Kasumi-1 (cell line): ENCODE data around the gene EGLN1.

Experiments
- DNase-seq, 2 experiments: peaks; one replicate each; lab custom pipeline; 2025; lab: John Stamatoyannopoulos, UW

Gene EGLN1

DNA sequence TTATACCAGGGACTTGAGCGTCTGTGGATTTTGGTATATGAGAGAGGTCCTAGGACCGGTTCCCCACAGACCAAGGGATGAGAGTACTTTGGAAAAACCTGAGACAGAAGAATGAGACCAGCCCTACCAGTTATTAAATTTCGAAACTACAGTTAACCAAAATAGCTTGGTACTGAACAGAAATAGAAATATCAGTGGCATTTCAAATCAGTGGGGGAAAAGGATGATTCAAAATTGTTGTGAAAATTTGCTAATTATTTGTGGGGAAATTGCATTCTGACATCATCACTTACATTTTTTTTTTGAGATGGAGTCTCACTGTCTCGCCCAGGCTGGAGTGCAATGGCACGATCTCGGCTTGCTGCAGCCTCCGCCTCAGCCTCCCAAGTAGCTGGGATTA, 92.6 kb downstream of the EGLN1 start:
- no peak for DNase-seq

DNA sequence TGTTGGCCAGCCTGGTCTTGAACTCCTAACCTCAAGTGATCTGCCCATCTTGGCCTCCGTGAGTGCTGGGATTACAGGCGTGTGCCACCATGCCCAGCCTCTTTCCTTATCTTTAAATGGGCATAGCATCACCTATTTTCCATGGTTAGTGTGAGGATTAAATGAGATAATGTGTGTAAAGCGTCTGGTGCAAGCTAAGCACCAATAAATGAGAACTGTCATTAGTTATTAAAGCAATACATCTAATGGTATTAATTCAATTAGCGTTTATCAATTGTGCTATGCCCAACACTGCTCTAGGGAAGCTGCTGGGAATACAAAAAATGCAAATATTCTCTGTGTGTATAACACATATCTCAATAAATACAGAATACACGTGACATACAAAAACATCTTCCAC, 94.5 kb downstream of the EGLN1 start:
- DNase-seq: no peak

DNA sequence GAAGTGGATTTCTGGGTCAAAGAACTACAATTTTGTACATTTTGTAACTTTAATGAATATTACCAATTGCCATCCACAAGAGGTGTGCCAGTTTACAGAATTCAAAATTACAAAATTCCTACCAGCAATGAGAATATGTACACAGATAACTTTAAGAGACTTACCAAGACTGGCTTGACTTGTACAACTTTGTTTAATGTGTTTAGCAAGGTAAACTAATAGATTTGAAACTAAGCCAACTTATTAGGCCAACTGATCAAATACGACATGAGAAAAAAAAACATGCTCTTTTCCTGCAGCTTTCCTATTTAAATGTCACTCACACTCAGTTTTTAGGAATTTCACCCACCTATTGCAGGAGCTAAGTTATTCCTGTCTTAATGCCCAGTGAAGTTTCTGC, 95.8 kb downstream of the EGLN1 start:
- no peak for DNase-seq

DNA sequence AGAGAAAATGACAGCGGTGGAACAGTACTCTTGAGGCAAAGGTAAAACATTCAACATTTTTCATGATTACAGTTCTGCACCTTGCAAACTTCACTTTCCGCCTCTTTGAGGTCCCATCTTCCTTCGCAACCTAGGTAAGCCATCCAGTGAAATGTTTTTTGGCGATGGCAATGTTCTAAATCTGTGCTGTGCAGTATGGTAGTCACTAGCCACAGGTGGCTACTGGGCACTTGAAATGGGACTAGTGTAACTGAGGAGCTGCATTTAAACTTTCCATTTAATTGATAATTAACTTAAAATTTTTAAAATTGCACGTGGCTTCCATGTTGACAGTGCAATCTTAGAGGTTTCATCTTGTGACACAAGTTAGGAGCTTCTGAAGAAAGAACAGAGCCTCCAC, 97.4 kb downstream of the EGLN1 start:
- DNase-seq: no peak

DNA sequence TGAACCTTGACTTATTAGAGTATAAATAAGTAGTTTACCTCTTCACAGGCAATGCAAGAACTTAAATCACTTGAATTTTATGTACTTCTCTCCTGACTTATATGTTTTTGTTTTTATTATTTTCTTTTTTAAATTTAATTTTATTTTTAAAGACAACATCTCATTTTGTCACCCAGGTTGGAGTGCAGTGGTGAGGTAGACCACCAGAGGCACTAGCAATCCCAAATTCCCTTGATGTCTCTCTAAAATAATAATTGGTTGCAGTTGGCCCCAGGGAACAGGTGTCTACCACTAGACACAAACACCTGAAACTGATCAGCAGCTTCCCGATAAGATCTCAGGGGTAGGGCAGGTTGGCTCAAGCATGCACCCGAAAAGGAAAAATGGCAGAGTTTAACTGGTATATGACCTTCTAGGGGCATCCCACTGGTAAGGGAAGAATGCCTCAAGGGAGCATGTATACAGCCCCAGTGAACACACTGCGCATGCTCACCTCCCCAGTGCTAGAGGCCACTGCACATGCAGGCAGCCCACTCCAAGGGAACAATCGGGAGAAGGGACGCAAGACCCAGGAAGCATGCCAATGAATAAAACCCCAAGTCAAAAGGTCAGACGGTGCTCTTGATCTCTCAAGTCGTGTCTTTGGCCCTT, 99.1 kb downstream of the EGLN1 start:
- DNase-seq: no peak

DNA sequence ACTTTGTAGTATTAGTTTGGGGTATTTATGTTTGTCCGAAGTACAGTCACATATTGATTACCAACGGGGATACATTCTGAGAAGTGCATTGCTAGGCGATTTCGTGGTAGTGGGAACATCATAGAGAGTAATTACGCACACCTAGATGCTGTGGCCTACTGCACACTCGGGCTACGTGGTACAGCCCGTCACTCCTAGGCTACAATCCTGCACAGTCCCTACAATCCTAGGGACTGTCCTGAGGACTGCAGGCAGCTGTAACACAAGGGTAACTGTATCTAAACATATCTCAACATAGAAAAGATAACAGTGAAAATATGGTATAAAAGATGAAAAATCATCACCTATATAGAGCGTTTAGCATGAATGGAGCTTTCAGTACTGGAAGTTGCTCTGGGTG, 103.0 kb downstream of the EGLN1 start:
- DNase-seq: no peak

DNA sequence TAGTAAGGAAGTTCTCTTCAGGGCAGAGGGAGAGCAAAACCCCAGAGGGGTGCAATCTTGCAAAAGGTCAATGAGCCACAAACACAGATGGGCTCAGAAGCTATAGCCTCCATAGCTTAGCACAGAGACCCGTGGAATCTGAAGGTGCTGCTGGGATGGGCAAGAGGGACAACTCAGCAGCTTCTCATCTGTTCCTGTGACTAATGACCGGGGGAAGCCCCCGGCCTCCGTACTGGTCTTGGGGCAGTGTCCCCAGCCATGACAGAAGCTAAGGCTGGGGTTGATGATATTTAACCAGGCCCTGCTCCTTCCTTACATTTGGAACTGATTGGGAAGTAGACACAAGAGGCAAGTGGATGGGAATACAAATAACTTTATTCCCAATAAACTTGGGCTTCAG, 103.5 kb downstream of the EGLN1 start:
- no peak for DNase-seq

DNA sequence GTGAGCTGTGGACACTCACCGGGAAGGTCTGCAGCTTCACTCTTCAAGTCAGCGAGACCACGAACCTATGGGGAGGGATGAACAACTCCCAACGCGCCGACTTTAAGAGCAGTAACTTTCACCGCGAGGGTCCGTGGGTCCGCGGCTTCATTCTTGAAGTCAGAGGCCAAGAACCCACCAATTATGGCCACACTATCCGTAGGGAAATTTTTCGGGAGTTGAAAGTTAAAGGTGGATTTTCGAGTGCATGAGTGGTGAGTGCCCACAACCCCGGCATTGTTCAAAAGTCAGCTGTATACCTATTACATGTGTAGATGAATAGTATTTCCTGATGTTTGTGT, 104.1 kb downstream of the EGLN1 start:
- no peak for DNase-seq

DNA sequence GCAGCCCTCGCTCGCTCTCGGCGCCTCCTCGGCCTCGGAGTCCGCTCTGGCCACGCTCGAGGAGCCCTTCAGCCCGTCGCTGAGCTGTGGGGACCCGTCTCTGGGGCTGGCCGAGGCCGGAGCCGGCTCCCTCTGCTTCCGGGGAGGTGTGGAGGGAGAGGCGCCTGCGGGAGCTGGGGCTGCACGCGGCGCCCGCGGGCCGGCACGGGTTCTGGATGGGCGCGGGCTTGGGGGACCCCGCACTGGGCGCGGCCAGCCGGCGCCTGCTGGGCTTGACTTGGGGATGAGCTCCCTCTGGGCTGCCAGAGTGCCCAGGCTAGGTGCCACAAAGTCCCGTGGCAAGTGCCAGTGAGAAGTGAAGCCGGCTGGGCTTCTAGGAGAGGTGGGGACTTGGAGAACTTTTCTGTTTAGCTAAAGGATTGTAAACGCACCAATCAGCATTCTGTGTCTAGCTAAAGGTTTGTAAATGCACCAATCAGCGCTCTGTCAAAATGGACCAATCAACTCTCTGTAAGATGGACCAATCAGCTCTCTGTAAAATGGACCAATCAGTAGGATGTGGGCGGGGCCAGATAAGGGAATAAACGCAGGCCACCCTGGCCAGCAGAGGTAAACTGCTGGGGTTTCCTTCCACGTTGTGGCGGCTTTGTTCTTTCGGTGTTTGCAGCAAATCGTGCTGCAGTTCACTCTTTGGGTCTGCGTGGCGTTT, 104.6 kb downstream of the EGLN1 start:
- no peak for DNase-seq

DNA sequence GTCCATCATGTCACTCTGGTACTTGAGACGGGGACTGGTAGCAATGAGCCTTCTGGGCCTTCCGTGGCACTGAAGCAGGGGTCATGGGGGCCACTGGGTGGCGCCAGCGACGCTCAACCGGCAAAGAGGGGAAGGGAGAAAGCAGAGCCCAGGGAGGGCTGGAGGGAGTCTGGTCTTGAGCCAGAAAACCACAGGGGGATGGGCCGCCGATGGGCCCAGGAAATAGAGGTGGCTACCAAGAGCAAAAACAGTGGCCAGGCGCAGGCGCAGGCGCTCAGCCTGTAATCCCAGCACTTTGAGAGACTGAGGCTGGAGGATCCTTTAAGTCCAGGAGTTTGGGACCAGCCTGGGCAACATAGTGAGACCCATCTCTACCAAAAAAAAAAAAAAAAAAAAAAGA, 106.2 kb downstream of the EGLN1 start:
- DNase-seq: peak; percentile 61 to 69
